ENCODE data around the gene LARGE2.

The LARGE2 gene

GRCh38 chr11:45922425-45923082, at the start of gene LARGE2:
Gene LARGE2, plus strand, starts transcription at chr11:45922656. Its CDS starts 227 bp downstream, at chr11:45922883.
- no peak for DNase-seq (ENCODE audit: low read depth in 2 of 2)

GRCh38 chr11:45876401-45876800, 46.1 kb upstream of the LARGE2 start:
- DNase-seq (ENCODE audit: low read depth in 2 of 2) = no peak

GRCh38 chr11:45877221-45877620, 45.2 kb upstream of the LARGE2 start:
- DNase-seq (ENCODE audit: low read depth in 2 of 2) = no peak

- no peak for DNase-seq (ENCODE audit: low read depth in 2 of 2)
Measured at GRCh38 chr11:45877845-45878244, 44.6 kb upstream of the LARGE2 start.

GRCh38 chr11:45879803-45880686, 42.4 kb upstream of the LARGE2 start:
- DNase-seq (ENCODE audit: low read depth in 2 of 2) = no peak

GRCh38 chr11:45880772-45881570, 41.5 kb upstream of the LARGE2 start:
- no peak for DNase-seq (ENCODE audit: low read depth in 2 of 2)

- DNase-seq (ENCODE audit: low read depth in 2 of 2) = no peak
Measured at GRCh38 chr11:45881708-45882368, 40.6 kb upstream of the LARGE2 start.

GRCh38 chr11:45884596-45885185, 37.8 kb upstream of the LARGE2 start:
- DNase-seq (ENCODE audit: low read depth in 2 of 2) = no peak

GRCh38 chr11:45885274-45885920, 37.1 kb upstream of the LARGE2 start, which contains the start of gene MAPK8IP1:
Gene MAPK8IP1, plus strand, starts transcription at chr11:45885651. Its CDS starts 170 bp downstream, at chr11:45885821.
- peak; percentile 21 to 51 for DNase-seq (ENCODE audit: low read depth in 2 of 2)

GRCh38 chr11:45885921-45886721, 36.3 kb upstream of the LARGE2 start:
- DNase-seq (ENCODE audit: low read depth in 2 of 2) = no peak

- no peak for DNase-seq (ENCODE audit: low read depth in 2 of 2)
Measured at GRCh38 chr11:45886816-45887520, 35.5 kb upstream of the LARGE2 start.

- DNase-seq (ENCODE audit: low read depth in 2 of 2) = no peak
Measured at GRCh38 chr11:45887587-45887986, 34.9 kb upstream of the LARGE2 start.

- DNase-seq (ENCODE audit: low read depth in 2 of 2) = no peak
Measured at GRCh38 chr11:45889555-45889954, 32.9 kb upstream of the LARGE2 start.

- no peak for DNase-seq (ENCODE audit: low read depth in 2 of 2)
Measured at GRCh38 chr11:45889966-45890365, 32.5 kb upstream of the LARGE2 start.

- no peak for DNase-seq (ENCODE audit: low read depth in 2 of 2)
Measured at GRCh38 chr11:45890886-45891550, 31.4 kb upstream of the LARGE2 start.

- DNase-seq (ENCODE audit: low read depth in 2 of 2) = no peak
Measured at GRCh38 chr11:45892856-45893255, 29.6 kb upstream of the LARGE2 start.

- no peak for DNase-seq (ENCODE audit: low read depth in 2 of 2)
Measured at GRCh38 chr11:45894555-45895247, 27.8 kb upstream of the LARGE2 start.

All from stimulated activated CD8-positive, alpha-beta memory T cell treated with anti-CD3 and anti-CD28 coated beads, Interleukin-2, amount 100 ng/mL, for 48 hours (primary cell).